Midbrain (tissue), 1 donor: ENCODE data around the gene CCDC88C.

Experiments used
- DNase-seq: peaks from one replicate; lab custom pipeline; 2025; lab: John Stamatoyannopoulos, UW

CCDC88C gene

GRCh38 chr14:91348845-91349465, 68.7 kb downstream of the CCDC88C start:
- DNase-seq: no peak

DNA sequence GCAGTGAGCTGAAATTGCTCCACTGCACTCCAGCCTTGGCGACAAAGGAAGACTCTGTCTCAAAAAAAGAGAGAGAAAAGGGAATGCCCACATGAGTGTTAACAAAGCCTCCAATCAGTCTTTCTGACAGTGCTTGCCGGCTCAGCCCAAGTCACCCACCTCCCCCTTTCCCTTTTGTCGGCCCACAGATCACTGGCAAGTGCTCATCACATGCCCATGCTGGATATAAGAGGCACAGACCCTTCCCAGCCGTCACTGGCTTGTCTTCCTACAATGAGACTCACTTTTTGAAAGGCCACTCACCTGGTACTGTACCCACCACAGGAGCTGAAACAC, 70.8 kb downstream of the CCDC88C start:
- no peak for DNase-seq

DNA sequence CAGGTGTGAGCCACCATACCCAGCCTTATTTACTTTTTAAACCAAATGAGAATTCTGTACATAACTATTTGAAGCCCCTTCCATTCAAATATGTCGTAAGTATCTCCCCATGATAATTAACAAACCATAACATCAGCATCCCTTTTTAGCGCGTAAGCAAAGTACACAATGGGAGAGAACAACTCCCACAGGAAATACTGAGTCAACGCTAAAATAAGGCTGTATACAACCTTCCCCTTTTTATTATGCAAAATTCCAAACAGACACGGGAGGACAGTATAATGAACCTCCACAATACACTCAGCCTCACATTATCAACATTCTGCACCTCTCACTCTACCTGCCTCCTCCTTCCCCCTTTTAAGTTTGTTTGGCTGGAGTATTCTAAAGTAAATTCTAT, 73.5 kb downstream of the CCDC88C start:
- DNase-seq: no peak

DNA sequence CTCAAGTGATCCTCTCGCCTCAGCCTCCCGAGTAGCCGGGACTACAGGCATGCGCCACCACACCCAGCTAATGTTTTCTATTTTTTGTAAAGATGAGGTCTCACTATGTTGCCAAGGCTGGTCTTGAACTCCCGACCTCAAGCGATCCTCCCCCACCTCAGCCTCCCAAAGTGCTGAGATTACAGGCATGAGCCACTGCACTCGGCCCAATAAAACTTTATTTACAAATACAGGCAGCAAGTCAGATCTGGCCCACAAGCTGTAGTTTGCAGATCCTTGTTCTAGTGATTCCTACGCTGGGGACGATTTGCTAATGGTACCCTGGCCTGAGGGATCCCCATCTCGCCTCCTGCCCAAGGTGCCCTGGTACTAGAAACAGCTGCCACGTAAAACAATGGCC, 74.6 kb downstream of the CCDC88C start:
- no peak for DNase-seq

DNA sequence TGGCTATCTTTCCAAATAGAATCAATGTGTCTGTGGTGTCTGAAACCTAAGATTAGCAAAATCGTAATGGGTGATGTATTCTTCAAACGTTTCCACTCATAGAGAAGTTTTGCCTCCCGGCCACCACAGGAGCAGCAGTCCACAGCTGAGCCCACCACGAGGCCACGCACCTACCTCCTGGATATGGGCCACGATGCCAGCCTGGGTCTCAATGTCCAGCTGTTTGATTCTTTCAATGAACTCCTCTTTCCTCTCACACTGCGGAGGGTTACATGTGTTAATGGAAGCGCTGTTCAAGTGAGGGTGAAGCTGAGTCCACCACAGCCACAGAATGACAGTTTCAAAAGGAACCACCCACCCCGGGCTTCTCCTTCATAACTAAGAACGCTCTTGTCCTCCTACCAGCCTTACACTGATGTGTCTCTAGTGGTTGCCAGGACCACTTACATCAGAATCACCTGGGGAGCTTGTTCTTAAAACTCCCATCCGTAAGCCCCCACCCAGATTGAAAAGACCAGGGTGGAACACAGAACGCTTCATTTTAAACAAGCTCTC, 75.3 kb downstream of the CCDC88C start:
- no peak for DNase-seq

GRCh38 chr14:91341751-91342154, 75.9 kb downstream of the CCDC88C start:
- no peak for DNase-seq

DNA sequence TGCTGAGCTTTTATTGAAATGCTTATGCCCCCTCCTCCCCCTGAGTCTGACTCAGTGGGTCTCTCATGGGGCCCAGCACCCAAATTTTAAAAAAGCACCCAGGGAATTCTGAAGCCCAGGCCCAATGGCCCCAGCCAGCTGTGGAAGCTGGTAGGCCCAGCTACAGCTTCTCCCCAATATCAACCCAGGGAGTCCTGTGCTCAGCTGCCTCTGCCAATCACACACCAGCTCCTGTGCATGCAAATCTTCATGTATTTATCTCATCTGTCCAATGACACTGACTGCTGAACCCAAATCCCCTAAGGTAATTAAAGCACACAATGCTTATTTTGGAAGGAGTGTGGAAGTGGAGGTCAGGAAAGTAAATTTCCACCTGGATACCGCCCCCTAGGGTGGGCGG, 76.3 kb downstream of the CCDC88C start:
- DNase-seq: no peak

DNA sequence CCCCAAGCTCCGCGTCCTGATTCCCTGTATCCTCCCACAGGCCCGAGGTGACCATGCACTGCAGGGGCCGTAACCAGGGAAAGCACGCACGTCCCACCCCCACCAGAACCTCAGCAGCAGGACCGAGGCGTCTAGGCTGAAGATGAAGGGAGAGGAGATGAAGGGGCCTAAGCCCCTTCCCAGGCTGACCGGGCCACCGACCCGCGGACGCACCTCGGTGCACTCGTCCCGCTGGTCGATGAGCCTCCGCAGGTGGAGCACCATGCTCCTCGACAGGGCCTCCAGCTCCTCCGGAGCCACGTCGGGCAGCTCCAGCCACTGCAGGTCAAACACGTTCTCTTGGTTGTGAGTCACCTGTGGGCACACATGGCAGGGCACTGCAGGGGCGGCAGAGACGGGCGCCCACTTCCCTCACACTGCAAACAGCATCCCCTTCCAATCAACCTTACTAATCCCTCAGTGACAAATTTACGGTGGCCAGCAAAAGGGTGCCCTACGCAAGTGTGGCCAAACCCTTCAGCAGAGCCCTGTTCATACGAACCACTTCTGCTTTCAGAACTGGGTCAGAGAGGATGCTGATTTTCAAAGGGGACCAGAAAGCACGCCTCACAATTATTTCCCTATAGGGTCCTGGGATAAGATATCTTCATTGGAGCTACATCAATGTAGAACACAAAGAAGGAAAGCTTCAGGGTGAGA, 77.8 kb downstream of the CCDC88C start:
- DNase-seq: no peak

DNA sequence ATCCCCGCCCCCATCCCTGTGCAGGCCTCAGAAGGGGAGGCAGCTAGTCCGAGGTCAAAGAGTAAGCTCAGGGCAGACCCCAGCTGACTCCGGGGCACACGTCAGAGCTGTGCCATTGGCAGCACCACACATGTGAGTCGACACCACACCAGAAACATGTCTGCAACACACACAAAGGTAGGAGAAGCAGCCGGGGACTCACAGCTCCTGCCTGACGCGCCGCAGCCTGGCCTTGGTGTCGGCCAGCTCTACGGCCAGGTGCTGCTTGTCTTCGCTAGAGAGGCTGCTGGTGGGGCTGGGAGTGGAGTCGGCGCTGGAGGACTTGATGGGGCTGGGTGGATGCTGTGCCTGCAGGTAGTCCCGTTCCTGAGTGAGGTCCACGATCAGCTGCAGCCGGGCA, 78.5 kb downstream of the CCDC88C start:
- no peak for DNase-seq

GRCh38 chr14:91338379-91338778, 79.2 kb downstream of the CCDC88C start:
- no peak for DNase-seq

DNA sequence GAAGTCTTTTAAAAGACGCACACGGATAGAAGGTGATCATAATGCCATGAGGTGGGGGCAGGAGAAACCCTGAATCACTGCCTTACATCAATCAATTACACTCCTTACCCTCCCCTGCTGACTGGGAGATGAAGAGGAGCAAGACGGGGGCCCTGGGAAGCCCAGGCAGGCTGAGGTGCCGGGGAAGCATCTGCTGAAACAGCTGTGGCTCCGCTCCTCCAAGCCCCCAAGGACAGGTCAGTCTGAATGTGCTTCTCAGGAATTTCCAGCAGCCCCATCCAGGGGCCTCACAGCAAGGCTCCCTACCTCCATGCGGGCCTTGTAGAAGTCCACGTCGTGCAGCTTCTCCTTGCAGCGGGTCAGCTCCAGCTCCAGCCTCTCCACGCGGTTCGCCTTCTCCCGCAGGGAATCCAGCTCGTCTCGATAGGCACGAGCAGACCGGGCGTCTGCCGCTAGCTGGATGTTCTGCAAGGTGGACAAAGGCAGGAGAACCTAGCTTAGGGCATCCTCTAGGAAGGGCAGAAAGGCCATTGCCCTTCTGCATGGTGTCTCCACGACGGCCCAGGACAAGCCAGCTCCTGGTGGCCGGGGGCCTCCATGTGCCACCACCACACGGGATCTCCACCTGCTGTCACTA, 79.8 kb downstream of the CCDC88C start:
- no peak for DNase-seq

DNA sequence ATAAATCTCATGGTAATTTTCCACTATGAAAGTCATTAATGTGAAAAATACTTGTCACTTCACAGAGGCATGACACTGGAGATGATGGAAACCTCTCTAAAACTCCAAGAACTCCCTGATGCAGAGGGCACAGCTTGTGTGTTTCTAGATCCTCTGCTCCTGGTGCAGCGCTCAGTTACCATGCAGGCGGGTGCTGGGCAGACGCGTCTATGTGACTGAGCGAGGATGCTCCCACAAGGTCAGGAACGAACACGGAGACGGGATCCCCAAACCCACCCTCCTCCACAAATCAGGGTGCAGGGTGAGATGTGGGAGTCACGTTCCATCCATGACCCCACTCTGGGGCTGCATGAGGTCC, 81.5 kb downstream of the CCDC88C start:
- no peak for DNase-seq

DNA sequence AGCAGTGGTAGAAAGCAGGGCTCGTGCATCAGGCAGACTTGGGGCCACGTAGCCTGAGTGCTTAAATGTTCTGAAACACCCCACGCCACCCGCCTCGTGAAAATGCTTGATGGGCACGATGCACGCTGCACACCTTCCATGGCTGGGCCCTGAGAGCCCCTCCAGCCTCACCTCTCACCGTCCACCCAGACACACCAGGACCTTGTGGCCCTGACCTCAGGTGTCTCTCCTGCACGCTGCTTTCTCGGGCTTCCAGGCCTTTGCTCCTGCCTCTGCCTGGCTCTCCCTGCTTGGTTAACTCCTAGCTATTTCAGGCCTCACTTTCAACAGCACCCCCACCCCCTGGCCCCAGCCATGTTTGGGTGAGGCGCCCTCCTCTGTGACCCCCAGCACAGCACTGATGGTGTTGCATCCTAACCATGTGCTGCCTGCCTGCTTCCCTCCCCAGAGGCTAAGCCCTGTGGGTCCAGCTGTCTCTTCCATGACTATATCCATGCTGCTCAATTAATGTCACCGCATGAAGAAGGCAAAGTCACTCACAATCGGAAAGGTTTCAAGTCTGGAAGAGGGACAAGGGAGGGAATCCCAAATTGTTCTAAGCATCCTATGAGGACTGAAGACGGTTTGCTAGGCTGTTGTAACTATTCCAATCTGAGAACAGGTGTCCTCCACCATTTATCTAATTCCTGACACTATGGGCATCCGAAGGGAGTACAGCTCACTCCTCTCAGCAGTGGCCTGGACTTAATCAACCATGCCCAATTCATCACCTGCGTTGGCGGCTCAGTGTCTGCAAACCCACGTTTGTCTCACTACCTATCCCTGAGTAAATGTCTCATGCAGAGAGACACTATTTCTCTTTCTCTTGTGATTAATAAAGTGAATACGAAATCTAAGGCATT, 82.2 kb downstream of the CCDC88C start:
- DNase-seq: no peak

DNA sequence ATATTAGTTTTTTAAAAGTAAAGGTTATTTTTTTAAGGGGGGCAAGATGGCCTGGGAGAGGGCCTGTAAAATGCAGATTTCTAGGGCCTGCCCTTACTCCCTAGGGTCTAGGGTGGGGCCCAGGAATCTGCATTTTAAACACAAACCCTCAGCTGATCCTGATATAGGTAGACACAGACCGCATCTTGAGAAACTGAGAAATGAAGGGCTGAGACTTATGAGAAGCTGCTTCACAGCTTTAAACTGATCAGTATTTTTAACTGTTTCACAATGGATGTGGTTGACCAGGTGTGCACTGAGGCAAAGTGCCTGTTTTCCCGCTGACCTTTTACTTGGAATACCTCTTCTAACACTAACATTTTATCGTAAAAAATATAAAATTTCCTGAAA, 84.0 kb downstream of the CCDC88C start:
- no peak for DNase-seq

DNA sequence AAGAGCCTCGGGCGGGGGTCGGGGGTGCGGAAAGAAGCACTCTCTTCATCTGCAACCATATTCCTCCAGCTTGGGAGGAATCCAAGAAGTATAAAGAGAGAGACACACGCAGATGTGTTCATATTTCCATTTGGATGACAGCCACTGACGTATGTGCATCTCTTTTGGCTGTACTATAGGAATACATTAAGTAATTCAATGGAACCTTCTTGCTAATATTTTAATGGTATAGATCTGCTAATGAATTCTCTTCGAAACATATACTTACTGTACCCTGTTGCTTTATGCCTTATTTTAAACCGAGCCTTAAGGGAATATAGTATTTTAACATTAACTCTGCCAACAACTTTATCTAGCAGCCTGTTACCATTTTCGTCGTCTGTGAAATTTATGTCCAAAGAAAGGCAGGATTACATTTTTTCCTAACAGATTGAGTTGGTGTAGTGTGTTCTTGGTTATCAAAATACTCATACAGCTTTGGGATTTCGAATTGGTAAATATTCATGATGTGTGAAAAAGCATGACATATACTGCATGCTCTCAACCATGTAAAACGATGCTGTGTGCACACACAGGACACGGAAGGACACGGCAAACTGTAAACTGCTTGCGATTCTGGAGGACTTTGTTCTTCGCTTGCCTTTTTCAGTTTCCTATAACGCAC, 84.5 kb downstream of the CCDC88C start:
- no peak for DNase-seq

DNA sequence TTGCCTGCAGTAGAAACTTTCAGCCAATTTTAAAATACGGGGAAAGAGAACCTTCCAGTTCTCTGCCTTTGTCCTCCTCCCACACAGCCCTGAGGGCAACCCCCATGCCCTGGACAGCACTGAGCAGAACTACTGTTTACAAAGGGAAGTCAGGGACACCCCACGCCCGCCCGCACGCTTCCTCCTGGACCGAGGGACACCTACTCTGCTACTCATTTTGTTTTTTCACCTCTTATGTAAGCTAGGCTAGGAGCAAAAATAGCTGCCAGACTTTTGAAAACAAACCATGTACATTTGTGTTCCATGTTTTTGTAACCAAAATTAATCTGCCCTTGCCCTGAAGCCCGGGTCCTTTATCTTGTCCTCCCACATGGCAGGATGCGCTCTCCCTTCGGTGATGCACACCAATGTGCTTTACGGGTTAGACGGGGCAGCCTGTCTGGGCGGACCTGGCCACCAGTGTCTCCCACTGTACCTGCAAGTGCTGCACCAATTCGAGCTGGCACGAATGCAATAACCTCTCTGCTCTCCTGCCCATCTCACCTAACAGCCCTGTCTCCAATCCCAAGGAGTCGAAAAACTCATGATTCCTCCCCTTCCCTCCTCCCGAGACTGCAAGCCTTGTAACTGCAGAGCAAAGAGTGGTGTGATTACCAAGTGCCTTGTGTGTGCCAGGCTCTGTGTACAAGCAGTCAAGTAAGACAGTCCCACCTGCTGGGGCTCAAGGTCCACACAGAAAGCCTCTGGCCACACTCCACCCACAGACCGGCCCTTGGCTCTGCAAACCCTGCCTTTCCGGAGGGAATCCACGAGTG, 85.2 kb downstream of the CCDC88C start:
- no peak for DNase-seq

GRCh38 chr14:91331721-91332120, 85.9 kb downstream of the CCDC88C start:
- DNase-seq: no peak

DNA sequence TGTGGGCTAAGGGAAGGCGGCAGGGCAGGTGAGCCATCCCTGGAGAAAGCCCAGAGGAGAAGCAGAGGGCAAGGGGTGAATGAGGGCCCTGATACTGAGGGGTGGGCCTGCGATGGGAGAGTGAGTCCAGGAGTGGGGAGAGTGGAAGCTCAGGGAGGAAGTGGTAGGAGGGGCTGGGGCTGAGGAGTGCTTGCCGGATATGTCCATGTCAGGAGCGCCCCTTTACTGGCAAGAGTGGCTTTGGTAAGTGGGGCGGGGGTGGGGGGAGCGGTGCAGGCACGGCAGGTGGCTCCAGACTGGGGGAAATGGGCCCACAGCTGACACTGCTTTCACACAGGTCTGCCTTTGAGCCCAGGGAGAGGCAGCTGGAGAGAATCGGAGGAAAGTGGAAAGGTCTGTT, 86.8 kb downstream of the CCDC88C start:
- DNase-seq: no peak

- no peak for DNase-seq
These were observed 87.4 kb downstream of the CCDC88C start for GRCh38 chr14:91330096-91330696.

- no peak for DNase-seq
These were observed 88.1 kb downstream of the CCDC88C start for GRCh38 chr14:91329486-91330014.
